ES-I3 (cell line): Measurements from ENCODE around the gene CSF1R.

ENCODE experiments used
- H3K36me3 ChIP-seq: 2 replicates; pipeline ENCODE4 v1.6.1; 2013; ENCODE audit warnings: mild to moderate bottlenecking, low read length, control low read depth, moderate library complexity; ENCODE audit not compliant: insufficient read depth
- H3K4me1 ChIP-seq: 2 replicates; pipeline ENCODE4 v1.6.1; 2013; ENCODE audit warnings: mild to moderate bottlenecking, control low read depth, low read length; ENCODE audit not compliant: insufficient read depth
- H3K9ac ChIP-seq: 2 replicates; pipeline ENCODE4 v1.6.1; 2013; ENCODE audit warnings: low read depth, mild to moderate bottlenecking, low read length, moderate library complexity
- H3K9me3 ChIP-seq: 2 replicates; pipeline ENCODE4 v1.6.1; 2013; ENCODE audit warnings: mild to moderate bottlenecking, low read length, moderate library complexity; ENCODE audit not compliant: control insufficient read depth, insufficient read depth

Gene CSF1R

DNA sequence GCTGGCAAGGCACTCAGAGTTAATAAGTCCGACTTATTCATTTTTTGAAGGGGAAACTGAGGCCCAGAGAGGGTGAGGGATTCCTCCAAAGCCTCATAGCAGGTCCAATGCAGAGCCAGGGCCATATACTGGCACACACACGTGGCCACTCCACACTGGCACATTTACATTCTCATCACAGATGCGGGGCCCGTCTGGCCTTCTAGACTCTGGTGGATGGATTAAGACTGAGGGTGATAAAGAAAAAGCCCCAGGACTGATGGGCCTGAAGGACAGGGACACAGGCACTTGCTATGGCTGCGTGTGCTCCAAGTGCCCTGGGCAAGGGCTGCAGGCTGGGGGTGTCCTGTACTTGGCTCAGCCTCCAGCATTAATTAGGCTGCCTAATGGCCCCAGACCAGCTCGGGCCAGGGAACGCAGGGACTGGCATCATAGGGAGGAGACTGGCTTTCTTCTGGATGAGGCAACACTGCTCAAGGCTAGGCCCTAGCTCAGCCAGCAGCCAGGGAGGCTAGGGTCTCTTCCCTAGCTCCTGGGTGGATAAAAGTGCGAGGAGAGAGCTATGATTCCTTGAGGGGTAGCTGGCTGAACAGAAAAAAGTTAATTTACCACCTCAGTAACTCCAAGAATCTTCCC lies 28.5 kb upstream of the CSF1R start:
- Histone ChIP-seq H3K36me3 (no peaks in the 10 kb centered on the region; the same call in 1 of the 2 replicates), H3K9ac (no peak overlapping the region), H3K9me3 (no peaks in the 10 kb centered on the region), H3K4me1 (peaks cover 15% of the 10 kb centered on the region; the same call in 1 of the 2 replicates)

DNA sequence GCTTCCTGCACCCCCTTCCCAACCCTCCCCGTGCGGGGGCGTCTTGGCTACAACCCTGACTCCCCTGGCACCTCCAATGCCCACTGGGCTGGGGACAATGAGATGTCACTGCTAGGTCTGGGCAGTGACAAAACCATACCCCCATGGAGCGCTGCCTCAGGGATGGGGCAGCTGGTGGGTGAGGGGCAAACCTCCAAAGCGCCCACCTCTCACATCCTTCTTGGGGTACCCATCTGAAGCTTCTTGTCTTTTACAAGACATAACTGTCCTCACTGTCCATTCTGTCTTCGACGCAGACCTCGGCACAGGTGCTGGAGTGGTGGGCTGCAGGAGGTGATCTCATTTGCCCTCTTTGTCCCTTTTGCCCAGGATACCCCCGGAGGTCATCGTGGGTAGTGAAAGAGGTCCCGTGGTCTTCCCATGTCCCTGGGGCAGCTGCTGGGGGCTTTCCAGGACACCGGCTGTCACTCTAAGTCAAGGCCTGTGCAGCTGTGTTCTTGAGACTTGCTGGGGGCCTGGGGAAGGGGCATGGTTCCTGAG lies 27.8 kb upstream of the CSF1R start:
- no peak overlapping the region for H3K9ac ChIP-seq
- no peaks in the 10 kb centered on the region; the same call in 1 of the 2 replicates for H3K36me3 ChIP-seq
- H3K9me3 ChIP-seq = no peaks in the 10 kb centered on the region
- peaks cover 15% of the 10 kb centered on the region; the same call in 1 of the 2 replicates for H3K4me1 ChIP-seq

GRCh38 chr5:150113047-150113744 lies 26.8 kb upstream of the CSF1R start:
- no peak overlapping the region for H3K9ac ChIP-seq
- H3K4me1 ChIP-seq = peaks cover 15% of the 10 kb centered on the region; the same call in 1 of the 2 replicates
- no peaks in the 10 kb centered on the region for H3K9me3 ChIP-seq
- no peaks in the 10 kb centered on the region for H3K36me3 ChIP-seq

GRCh38 chr5:150112201-150113046 lies 26.1 kb upstream of the CSF1R start:
- no peaks in the 10 kb centered on the region for H3K36me3 ChIP-seq
- peaks cover 15% of the 10 kb centered on the region; the same call in 1 of the 2 replicates for H3K4me1 ChIP-seq
- H3K9me3 ChIP-seq = no peaks in the 10 kb centered on the region
- no peak overlapping the region for H3K9ac ChIP-seq

- Histone ChIP-seq H3K4me1 (peaks cover 15% of the 10 kb centered on the region; the same call in 1 of the 2 replicates), H3K36me3 (no peaks in the 10 kb centered on the region), H3K9ac (no peak overlapping the region), H3K9me3 (no peaks in the 10 kb centered on the region)
These were observed 24.8 kb upstream of the CSF1R start for GRCh38 chr5:150111122-150111521.

DNA sequence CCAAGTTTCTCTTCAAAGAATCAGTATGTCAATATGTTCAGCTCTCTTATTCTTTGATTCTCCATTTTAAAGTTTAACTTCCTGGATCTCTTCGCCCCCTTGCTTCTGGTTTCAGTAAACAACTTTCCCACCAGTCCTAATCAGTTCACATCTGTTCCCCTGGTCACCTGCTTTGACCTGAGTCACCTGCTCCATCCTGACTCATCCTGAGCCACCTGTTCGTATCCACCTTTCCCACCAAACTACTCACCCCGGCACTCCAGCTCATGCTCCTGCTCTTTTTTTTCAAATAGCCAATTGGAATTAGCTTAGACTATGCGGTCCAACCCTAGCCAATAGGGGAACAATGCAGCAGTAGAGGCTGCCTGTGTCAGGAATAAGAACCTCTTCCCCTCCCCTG lies 23.6 kb upstream of the CSF1R start:
- H3K4me1 ChIP-seq = peaks cover 15% of the 10 kb centered on the region; the same call in 1 of the 2 replicates
- H3K36me3 ChIP-seq = no peaks in the 10 kb centered on the region
- H3K9ac ChIP-seq = no peak overlapping the region
- no peaks in the 10 kb centered on the region for H3K9me3 ChIP-seq

DNA sequence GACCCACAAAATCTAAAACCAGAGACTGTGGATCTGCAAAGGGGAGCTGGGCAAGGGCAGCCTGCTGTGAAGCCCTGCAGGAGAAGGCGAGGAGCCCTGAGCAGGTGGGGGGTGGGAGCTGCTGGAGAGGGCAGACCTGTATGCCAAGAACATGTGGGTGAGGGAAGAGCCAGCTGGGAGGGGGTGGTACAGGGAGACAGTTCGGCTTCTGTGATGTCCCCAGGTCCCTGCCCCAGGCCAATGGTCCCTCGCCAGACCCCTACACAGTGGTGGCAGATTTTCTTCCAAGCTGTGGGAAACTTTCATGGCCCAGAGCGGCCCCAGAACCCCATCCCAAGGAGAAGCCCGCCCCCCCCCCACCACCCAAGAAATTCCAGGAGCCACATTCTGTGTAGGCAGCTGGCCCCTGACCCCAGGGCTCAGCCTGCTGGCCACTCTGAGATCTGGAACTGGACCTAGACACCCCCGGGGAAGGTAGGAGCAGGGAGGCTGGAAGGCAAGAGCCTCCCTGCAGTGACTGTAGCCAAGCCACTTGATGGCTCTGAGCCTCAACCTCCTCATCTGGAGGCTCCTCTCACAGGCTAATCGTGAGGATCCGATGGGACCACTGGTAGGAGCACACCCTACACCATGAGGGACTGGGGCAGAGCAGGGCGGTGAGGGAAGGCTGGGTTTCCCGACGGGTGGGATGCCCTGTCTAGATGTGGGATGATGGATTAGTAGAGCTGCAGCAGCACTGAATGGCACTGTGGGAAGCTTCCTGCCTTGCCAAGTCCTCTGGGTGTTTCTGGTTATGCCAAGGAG lies 22.6 kb upstream of the CSF1R start:
- Histone ChIP-seq H3K9me3 (no peaks in the 10 kb centered on the region), H3K36me3 (no peaks in the 10 kb centered on the region), H3K4me1 (peaks cover 15% of the 10 kb centered on the region; the same call in 1 of the 2 replicates), H3K9ac (no peak overlapping the region)

DNA sequence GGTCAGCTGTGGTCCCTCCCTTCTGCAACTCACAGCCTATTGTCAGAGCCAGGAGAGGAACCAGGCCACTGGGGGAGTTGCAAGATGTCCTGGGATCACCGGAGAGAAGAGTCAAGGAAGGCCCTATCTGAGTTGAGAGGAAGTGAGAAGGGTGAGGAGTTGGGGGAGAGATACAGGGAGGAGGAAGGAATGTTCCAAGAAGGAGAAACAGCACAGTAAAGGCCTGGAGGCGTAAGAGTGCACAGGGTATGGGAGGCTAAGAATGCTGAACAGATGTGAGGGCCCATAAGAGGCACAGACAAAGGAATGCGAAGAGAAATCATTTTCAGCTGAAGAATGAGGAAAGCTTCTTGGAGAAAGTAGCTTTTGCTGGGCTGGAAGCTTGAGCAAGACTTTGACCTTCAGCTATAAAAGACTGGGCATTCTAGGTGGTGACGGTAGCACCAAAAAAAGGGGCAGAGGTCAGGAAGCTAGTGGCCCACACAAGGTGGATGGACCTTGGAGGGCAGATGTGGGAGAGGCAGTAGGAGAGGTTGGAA lies 21.6 kb upstream of the CSF1R start:
- H3K9ac ChIP-seq = no peak overlapping the region

GRCh38 chr5:150106674-150107426 lies 20.5 kb upstream of the CSF1R start:
- Histone ChIP-seq H3K36me3 (no peaks in the 10 kb centered on the region), H3K9me3 (no peaks in the 10 kb centered on the region), H3K4me1 (no peaks in the 10 kb centered on the region), H3K9ac (no peak overlapping the region)

More for the DNA sequence above, 21.6 kb upstream of the CSF1R start:
- Histone ChIP-seq H3K36me3 (no peaks in the 10 kb centered on the region), H3K4me1 (peaks cover 9% of the 10 kb centered on the region; the same call in 1 of the 2 replicates), H3K9me3 (no peaks in the 10 kb centered on the region)

GRCh38 chr5:150105928-150106615 lies 19.7 kb upstream of the CSF1R start:
- H3K4me1 ChIP-seq = no peaks in the 10 kb centered on the region
- no peak overlapping the region for H3K9ac ChIP-seq
- no peaks in the 10 kb centered on the region for H3K36me3 ChIP-seq
- H3K9me3 ChIP-seq = no peaks in the 10 kb centered on the region

DNA sequence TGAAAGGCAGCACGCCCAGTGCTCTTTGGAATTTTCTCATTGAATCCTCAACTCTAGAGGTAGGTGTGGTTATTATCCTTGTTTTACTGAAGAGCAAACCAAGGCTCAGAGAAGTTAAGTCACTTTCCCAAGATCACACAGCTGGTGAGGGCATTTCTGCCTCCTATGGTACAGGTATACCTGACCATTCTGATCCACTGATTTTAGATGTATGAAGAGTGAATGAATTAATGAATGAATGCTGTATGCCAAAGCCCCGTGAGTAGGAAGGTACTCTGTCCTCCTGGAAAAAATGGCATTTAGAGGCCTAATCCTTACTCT lies 18.2 kb upstream of the CSF1R start:
- H3K4me1 ChIP-seq = no peaks in the 10 kb centered on the region
- H3K36me3 ChIP-seq = no peaks in the 10 kb centered on the region
- H3K9ac ChIP-seq = no peak overlapping the region
- H3K9me3 ChIP-seq = no peaks in the 10 kb centered on the region

GRCh38 chr5:150103678-150104549 lies 17.6 kb upstream of the CSF1R start:
- H3K9ac ChIP-seq = no peak overlapping the region
- no peaks in the 10 kb centered on the region for H3K36me3 ChIP-seq
- H3K4me1 ChIP-seq = no peaks in the 10 kb centered on the region
- no peaks in the 10 kb centered on the region for H3K9me3 ChIP-seq
